ENCODE data around the gene SHB. TPM values are rescaled to one million over a fixed set of nuclear protein-coding genes. Genes with fewer than 3 reads are reported as not detected.

Gene SHB
- total RNA-seq, 2 experiments from 2014 or later: 1.1 to 1.2 TPM

DNA sequence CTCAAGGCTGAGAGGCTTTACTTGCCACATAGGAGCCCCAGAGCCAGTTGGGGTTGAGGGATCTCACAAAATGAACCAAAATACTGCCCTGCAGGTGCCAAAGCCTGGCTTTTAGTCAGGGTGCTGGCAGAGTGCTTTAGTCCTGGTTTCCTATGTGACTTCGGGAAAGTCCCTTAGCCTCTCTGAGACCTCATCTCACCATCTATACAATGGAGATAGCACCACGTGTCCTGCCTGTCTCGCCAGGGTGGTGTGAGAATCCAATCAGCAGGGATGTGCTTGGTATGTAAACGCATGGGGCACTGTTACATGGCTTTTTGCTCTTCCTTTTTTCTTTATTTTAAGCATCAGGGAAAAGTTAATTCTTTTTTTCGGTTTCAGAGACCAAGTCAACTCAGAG, 68.3 kb downstream of the SHB start:
- no peaks in the 10 kb centered on the region for H3K9me3 Mint-ChIP-seq
- no peaks in the 10 kb centered on the region for H3K36me3 ChIP-seq (ENCODE audit: insufficient read depth, low read length)
- peaks cover 3% of the 10 kb centered on the region for H3K4me1 ChIP-seq (ENCODE audit: insufficient read depth, low read length)
- H3K36me3 Mint-ChIP-seq (ENCODE audit: low read depth): no peaks in the 10 kb centered on the region
- no peaks in the 10 kb centered on the region for H3K9me3 ChIP-seq (ENCODE audit: control insufficient read depth in 1 of 2, insufficient read depth in 1 of 2, low read length in 2 of 2)
- intact Hi-C loops (cut with DNase I, micrococcal nuclease): no loop called here
- H3K27me3 Mint-ChIP-seq: no peaks in the 10 kb centered on the region
- no peak for TF ChIP-seq CTCF (IDR thresholded peaks at IDR 0.05)
- H3K27ac ChIP-seq (ENCODE audit: low read depth in 1 of 2, low read length in 2 of 2): no peak overlapping the region
- H3K4me1 Mint-ChIP-seq (ENCODE audit: low read depth): no peaks in the 10 kb centered on the region
- H3K4me3 Mint-ChIP-seq: no peak overlapping the region
- POLR2A ChIA-PET: no interaction called here
- H3K27me3 ChIP-seq (ENCODE audit: control insufficient read depth in 1 of 2, insufficient read depth in 2 of 2, low read length in 2 of 2): no peaks in the 10 kb centered on the region
- no peak overlapping the region for H3K4me3 ChIP-seq (ENCODE audit: low read length)
- CTCF ChIA-PET: no interaction called here
- no peak overlapping the region for H3K27ac Mint-ChIP-seq
- no peak for DNase-seq
- ATAC-seq (ENCODE audit: poor library complexity): no peak

DNA sequence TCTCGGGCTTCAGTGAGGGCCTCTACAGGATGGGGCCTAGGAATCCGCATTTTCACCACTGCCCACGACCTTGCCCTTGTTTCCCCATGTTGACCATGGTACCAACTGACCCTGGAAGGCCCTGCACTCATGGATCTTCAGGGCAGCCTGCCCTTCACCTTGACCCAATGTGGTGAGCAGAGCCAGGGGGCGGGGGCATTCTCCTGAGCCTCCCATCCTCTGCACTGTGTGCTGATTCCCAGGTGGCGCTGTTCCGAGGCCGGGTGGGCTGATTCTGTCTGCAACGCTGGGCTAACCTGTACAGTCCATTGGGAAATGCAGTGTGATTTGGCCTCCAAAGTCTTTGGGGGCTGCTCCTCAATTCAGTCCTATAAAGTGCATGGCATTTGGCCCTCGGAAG, 68.7 kb downstream of the SHB start:
- Mint-ChIP-seq H3K9me3 (no peaks in the 10 kb centered on the region), H3K27me3 (no peaks in the 10 kb centered on the region), H3K4me1 (ENCODE audit: low read depth) (no peaks in the 10 kb centered on the region), H3K27ac (no peak overlapping the region), H3K36me3 (ENCODE audit: low read depth) (no peaks in the 10 kb centered on the region), H3K4me3 (no peak overlapping the region)
- peaks cover 3% of the 10 kb centered on the region for H3K4me1 ChIP-seq (ENCODE audit: insufficient read depth, low read length)
- H3K27me3 ChIP-seq (ENCODE audit: control insufficient read depth in 1 of 2, insufficient read depth in 2 of 2, low read length in 2 of 2): no peaks in the 10 kb centered on the region
- ChIA-PET CTCF (no interaction called here), POLR2A (no interaction called here)
- no peaks in the 10 kb centered on the region for H3K9me3 ChIP-seq (ENCODE audit: control insufficient read depth in 1 of 2, insufficient read depth in 1 of 2, low read length in 2 of 2)
- no peak for TF ChIP-seq CTCF (IDR thresholded peaks at IDR 0.05)
- no peak overlapping the region for H3K27ac ChIP-seq (ENCODE audit: low read depth in 1 of 2, low read length in 2 of 2)
- ATAC-seq (ENCODE audit: poor library complexity) (no peak), DNase-seq (no peak)
- no peak overlapping the region for H3K4me3 ChIP-seq (ENCODE audit: low read length)
- intact Hi-C loops (cut with DNase I, micrococcal nuclease): no loop called here
- H3K36me3 ChIP-seq (ENCODE audit: insufficient read depth, low read length): no peaks in the 10 kb centered on the region

DNA sequence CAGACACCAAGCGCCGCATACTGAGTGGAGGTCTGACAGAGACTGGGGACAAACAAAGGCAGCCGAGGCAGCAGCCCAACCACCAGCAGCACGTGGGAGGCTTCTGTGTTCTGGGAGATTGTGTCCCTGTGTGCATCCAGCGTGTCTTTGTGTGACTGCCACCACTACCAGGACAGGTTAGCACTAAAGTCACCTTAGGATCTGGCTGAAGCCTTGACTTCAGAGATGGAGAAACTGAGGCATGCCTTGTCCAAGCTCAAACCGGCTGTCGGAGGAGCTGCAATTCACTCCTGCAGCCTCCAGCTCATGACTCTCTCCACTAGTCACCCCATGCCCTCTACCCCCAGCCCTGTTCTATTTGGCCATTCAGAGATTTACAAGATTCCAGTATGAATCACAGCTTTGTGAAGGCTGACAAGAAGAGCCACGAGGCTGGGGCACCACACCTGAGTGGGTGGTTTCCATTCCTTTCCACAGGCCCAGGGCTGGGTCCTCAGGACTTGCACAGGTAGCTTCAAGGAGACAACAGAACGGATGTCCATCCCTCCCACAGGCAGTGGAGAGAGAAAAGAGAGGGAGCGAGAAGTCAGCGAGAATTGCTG, 69.3 kb downstream of the SHB start:
- CTCF ChIA-PET: no interaction called here
- intact Hi-C loops (cut with DNase I, micrococcal nuclease): no loop called here
- no peaks in the 10 kb centered on the region for H3K27me3 Mint-ChIP-seq

More for the DNA sequence above, 69.3 kb downstream of the SHB start:
- TF ChIP-seq CTCF (IDR thresholded peaks at IDR 0.05): no peak
- H3K4me3 ChIP-seq (ENCODE audit: low read length): no peak overlapping the region
- ATAC-seq (ENCODE audit: poor library complexity) (no peak), DNase-seq (no peak)
- Mint-ChIP-seq H3K4me1 (ENCODE audit: low read depth) (peaks cover 2% of the 10 kb centered on the region), H3K4me3 (no peak overlapping the region), H3K9me3 (no peaks in the 10 kb centered on the region), H3K36me3 (ENCODE audit: low read depth) (no peaks in the 10 kb centered on the region), H3K27ac (no peak overlapping the region)
- POLR2A ChIA-PET: interaction anchor here (0.8 kb wide), 1 partner anchor 59 kb away, joined by 3 read pairs; no protein-coding TSS in a partner anchor
- H3K4me1 ChIP-seq (ENCODE audit: insufficient read depth, low read length): peaks cover 3% of the 10 kb centered on the region
- no peaks in the 10 kb centered on the region for H3K27me3 ChIP-seq (ENCODE audit: control insufficient read depth in 1 of 2, insufficient read depth in 2 of 2, low read length in 2 of 2)
- no peak overlapping the region for H3K27ac ChIP-seq (ENCODE audit: low read depth in 1 of 2, low read length in 2 of 2)
- H3K9me3 ChIP-seq (ENCODE audit: control insufficient read depth in 1 of 2, insufficient read depth in 1 of 2, low read length in 2 of 2): no peaks in the 10 kb centered on the region
- H3K36me3 ChIP-seq (ENCODE audit: insufficient read depth, low read length): no peaks in the 10 kb centered on the region
